GM21360 (cell line): ENCODE results near the gene CDH4.

ENCODE experiments used
- ATAC-seq: cut with Tn5 transposase; IDR thresholded peaks from one replicate; pipeline ENCODE4 v1.9.1; 2021; ENCODE audit warnings: mild to moderate bottlenecking, moderate library complexity; ENCODE audit not compliant: unreplicated experiment

Gene CDH4

GRCh38 chr20:61354001-61354390, 101.9 kb downstream of the CDH4 start:
- no peak for ATAC-seq

- ATAC-seq, result no peak
Measured at GRCh38 chr20:61354501-61354900, 102.4 kb downstream of the CDH4 start.

- no peak for ATAC-seq
Measured at GRCh38 chr20:61354901-61355495, 102.9 kb downstream of the CDH4 start.

GRCh38 chr20:61355585-61355984, 103.5 kb downstream of the CDH4 start:
- no peak for ATAC-seq

GRCh38 chr20:61356196-61356595, 104.1 kb downstream of the CDH4 start:
- no peak for ATAC-seq

- ATAC-seq, result no peak
Measured at GRCh38 chr20:61357119-61357518, 105.1 kb downstream of the CDH4 start.

GRCh38 chr20:61359254-61359653, 107.2 kb downstream of the CDH4 start:
- ATAC-seq, result no peak

- ATAC-seq, result no peak
Measured at GRCh38 chr20:61360296-61360695, 108.2 kb downstream of the CDH4 start.

GRCh38 chr20:61360940-61361339, 108.9 kb downstream of the CDH4 start:
- no peak for ATAC-seq

GRCh38 chr20:61361501-61361900, 109.4 kb downstream of the CDH4 start:
- no peak for ATAC-seq

- no peak for ATAC-seq
Measured at GRCh38 chr20:61364147-61364546, 112.1 kb downstream of the CDH4 start.

GRCh38 chr20:61366914-61367313, 114.9 kb downstream of the CDH4 start:
- no peak for ATAC-seq

- ATAC-seq, result no peak
Measured at GRCh38 chr20:61369731-61370520, 117.9 kb downstream of the CDH4 start.

GRCh38 chr20:61370841-61371303, 118.8 kb downstream of the CDH4 start:
- ATAC-seq, result no peak

- ATAC-seq, result no peak
Measured at GRCh38 chr20:61371501-61372136, 119.6 kb downstream of the CDH4 start.

- no peak for ATAC-seq
Measured at GRCh38 chr20:61372137-61373054, 120.3 kb downstream of the CDH4 start.

GRCh38 chr20:61373055-61373399, 121.0 kb downstream of the CDH4 start:
- no peak for ATAC-seq

GRCh38 chr20:61373956-61374545, 122.0 kb downstream of the CDH4 start:
- ATAC-seq, result no peak

GRCh38 chr20:61376541-61377240, 124.6 kb downstream of the CDH4 start:
- no peak for ATAC-seq
